HCT116 (cell line): ENCODE measurements around the gene MTA1. TPM values are rescaled to one million over a fixed set of nuclear protein-coding genes. Genes with fewer than 3 reads are reported as not detected.

Experiments used
- ATAC-seq: fragments of 200-7000 bp; cut with Tn5 transposase; 2 replicates; pipeline ENCODE4 v1.9.1; 2020; ENCODE audit warnings: mild to moderate bottlenecking, moderate library complexity
- BruUV-seq: library from RNA; stranded (reverse); fragments of 400-500 nt; replicated peaks from 2 replicates; lab custom pipeline; 2021; lab: Mats Ljungman, UMichigan
- CTCF ChIA-PET: fragments of 300-600 bp; sonication (Branson Sonifier 250); formaldehyde crosslinking; loops from one replicate; lab custom pipeline; 2021; ENCODE audit warnings: antibody characterized with exemption; lab: Charles Lee
- POLR2A ChIA-PET: fragments of 300-600, 350-600 bp; sonication (Branson Sonifier 250); formaldehyde crosslinking; loops from one replicate; lab custom pipeline; 2021; ENCODE audit warnings: antibody characterized with exemption; lab: Charles Lee
- RAD21 ChIA-PET, 2 experiments: fragments of 300-600 bp; sonication (Branson Sonifier 250); formaldehyde crosslinking; loops; one replicate each; lab custom pipeline; 2023; ENCODE audit warnings: low total read pairs in 2 of 2; ENCODE audit not compliant: uncharacterized antibody in 2 of 2, unreplicated experiment in 2 of 2, low non-redundant PET in 1 of 2; lab: Charles Lee
- DNase-seq: peaks from one replicate; pipeline ENCODE4 v3.0.0-alpha.2; 2010; ENCODE audit warnings: low read depth, low spot score
- H2AFZ ChIP-seq: fragments of 200-600 bp; shearing (Covaris generic), sonication (generic); 2 replicates; pipeline ENCODE4 v1.6.1; 2017; ENCODE audit warnings: low read depth, mixed run types, mixed read lengths, antibody characterized with exemption, low read length; ENCODE audit not compliant: poor library complexity, severe bottlenecking
- H3K27ac ChIP-seq: 2 replicates; pipeline ENCODE4 v1.5.1; 2012; ENCODE audit warnings: low read depth, low read length
- H3K27me3 ChIP-seq: fragments of 200-600 bp; sonication (generic); 2 replicates; pipeline ENCODE4 v1.6.1; 2016; ENCODE audit warnings: mixed run types, low read length, mixed read lengths; ENCODE audit not compliant: insufficient read depth
- H3K36me3 ChIP-seq, 2 experiments: fragments of 200-500 bp in 1 of 2; fragments of 200-600 bp in 1 of 2; sonication (Bioruptor generic) in 1 of 2; sonication (generic) in 1 of 2; 2 replicates each; pipeline versions ENCODE4 v1.5.1 to v1.6.1; 2014 to 2016; ENCODE audit warnings: low read length in 2 of 2, inconsistent platforms in 1 of 2, mixed read lengths in 1 of 2, mixed run types in 1 of 2; ENCODE audit not compliant: insufficient read depth in 2 of 2, control insufficient read depth in 1 of 2
- H3K4me1 ChIP-seq, 2 experiments: fragments of 200-600 bp in 1 of 2; sonication (generic) in 1 of 2; 2 replicates each; pipeline versions ENCODE4 v1.5.1 to v1.6.1; 2012 to 2017; ENCODE audit warnings: low read length in 2 of 2, inconsistent platforms in 1 of 2, mild to moderate bottlenecking in 1 of 2, mixed read lengths in 1 of 2, mixed run types in 1 of 2, moderate library complexity in 1 of 2; ENCODE audit not compliant: insufficient read depth in 2 of 2, control insufficient read depth in 1 of 2
- H3K4me2 ChIP-seq: fragments of 200-600 bp; sonication (generic); 2 replicates; pipeline ENCODE4 v1.6.1; 2017; ENCODE audit warnings: mixed run types, low read length, mixed read lengths
- H3K4me3 ChIP-seq, 2 experiments: fragments of 200-600 bp in 1 of 2; sonication (generic) in 1 of 2; replicated peaks in 1 of 2; 2 replicates each; pipeline ENCODE4 v1.5.1; 2011 to 2016; ENCODE audit warnings: low read length in 2 of 2, control low read depth in 1 of 2, low read depth in 1 of 2, mild to moderate bottlenecking in 1 of 2, mixed read lengths in 1 of 2, mixed run types in 1 of 2
- H3K79me2 ChIP-seq: fragments of 200-600 bp; sonication (generic); 2 replicates; pipeline ENCODE4 v1.6.1; 2017; ENCODE audit warnings: mild to moderate bottlenecking, mixed run types, low read length, moderate library complexity, mixed read lengths; ENCODE audit not compliant: insufficient read depth
- H3K9ac ChIP-seq: fragments of 200-600 bp; sonication (generic); 2 replicates; pipeline ENCODE4 v1.6.1; 2016; ENCODE audit warnings: low read length, mixed read lengths
- H3K9me2 ChIP-seq: fragments of 200-600 bp; sonication (generic), shearing (Covaris generic); 2 replicates; pipeline ENCODE4 v1.6.1; 2017; ENCODE audit warnings: mixed run types, mild to moderate bottlenecking, moderate library complexity; ENCODE audit not compliant: insufficient read depth
- H3K9me3 ChIP-seq, 2 experiments: fragments of 200-500 bp in 1 of 2; fragments of 200-600 bp in 1 of 2; sonication (Bioruptor generic) in 1 of 2; sonication (generic) in 1 of 2; 2 replicates each; pipeline ENCODE4 v1.6.1; 2014 to 2017; ENCODE audit warnings: low read length in 2 of 2, mixed read lengths in 2 of 2, inconsistent platforms in 1 of 2, low read depth in 1 of 2, mild to moderate bottlenecking in 1 of 2, mixed run types in 1 of 2, moderate library complexity in 1 of 2; ENCODE audit not compliant: control insufficient read depth in 1 of 2, insufficient read depth in 1 of 2
- H4K20me1 ChIP-seq: fragments of 200-600 bp; sonication (generic), shearing (Covaris generic); 2 replicates; pipeline ENCODE4 v1.6.1; 2017; ENCODE audit warnings: mixed run types, mild to moderate bottlenecking, moderate library complexity; ENCODE audit not compliant: insufficient read depth
- CBX3 ChIP-seq: IDR thresholded peaks from 2 replicates; pipeline ENCODE4 v1.6.1; 2012; ENCODE audit warnings: low read depth
- CEBPB ChIP-seq: IDR thresholded peaks from 2 replicates; pipeline ENCODE4 v1.6.1; 2012; ENCODE audit warnings: low read depth
- EGR1 ChIP-seq: IDR thresholded peaks from 2 replicates; pipeline ENCODE4 v1.6.1; 2012; ENCODE audit warnings: low read depth
- ELF1 ChIP-seq: IDR thresholded peaks from 2 replicates; pipeline ENCODE4 v1.6.1; 2012; ENCODE audit warnings: low read depth, borderline replicate concordance
- EZH2phosphoT487 ChIP-seq: fragments of 200-600 bp; IDR thresholded peaks from 2 replicates; pipeline ENCODE4 v1.6.1; 2018; ENCODE audit warnings: antibody characterized with exemption, borderline replicate concordance
- JUND ChIP-seq: IDR thresholded peaks from 2 replicates; pipeline ENCODE4 v1.6.1; 2012
- POLR2A ChIP-seq: IDR thresholded peaks from 2 replicates; pipeline ENCODE4 v1.7.0; 2011; ENCODE audit warnings: borderline replicate concordance; ENCODE audit not compliant: insufficient read depth, insufficient read length; ENCODE audit errors: extremely low read depth
- POLR2AphosphoS5 ChIP-seq: IDR thresholded peaks from 2 replicates; pipeline ENCODE4 v1.6.1; 2011; ENCODE audit warnings: mild to moderate bottlenecking, low read depth, low read length, moderate library complexity
- RAD21 ChIP-seq: IDR thresholded peaks from 2 replicates; pipeline ENCODE4 v1.6.1; 2012; ENCODE audit warnings: low read depth, mild to moderate bottlenecking
- SIN3A ChIP-seq: IDR thresholded peaks from 2 replicates; pipeline ENCODE4 v1.6.1; 2012; ENCODE audit warnings: low read depth
- SP1 ChIP-seq: IDR thresholded peaks from 2 replicates; pipeline ENCODE4 v1.6.1; 2012; ENCODE audit warnings: low read depth
- SRF ChIP-seq: IDR thresholded peaks from 2 replicates; pipeline ENCODE4 v1.6.1; 2012; ENCODE audit warnings: low read depth
- TCF7L2 ChIP-seq: IDR thresholded peaks from 2 replicates; pipeline ENCODE4 v1.7.0; 2011; ENCODE audit warnings: borderline replicate concordance, inconsistent platforms; ENCODE audit not compliant: insufficient read depth, insufficient read length; ENCODE audit errors: extremely low read depth
- ZFX ChIP-seq: fragments of 450-650 bp; IDR thresholded peaks from 2 replicates; pipeline ENCODE4 v1.6.1; 2017
- ZNF274 ChIP-seq: fragments of 200-500 bp; sonication (Bioruptor generic); IDR thresholded peaks from 2 replicates; pipeline ENCODE4 v1.6.1; 2014; ENCODE audit warnings: mild to moderate bottlenecking, low read depth, low read length, inconsistent platforms
- intact Hi-C: fragments of 100-400 bp; cut with micrococcal nuclease; formaldehyde crosslinking; loops from 2 replicates; pipeline ENCODE4 v1.10.0; 2022
- total RNA-seq: library from RNA; stranded (reverse); gene quantifications from one replicate; pipeline ENCODE4 v1.2.1, GENCODE V29; 2021; ENCODE audit not compliant: unreplicated experiment
- TF ChIP-seq, protein P1 (sequence below): IDR thresholded peaks from 2 replicates; pipeline ENCODE4 v1.6.1; 2012
- TF ChIP-seq, protein P2 (sequence below): IDR thresholded peaks from 2 replicates; pipeline ENCODE4 v1.6.1; 2012; ENCODE audit warnings: low read depth
- TF ChIP-seq, protein P3 (sequence below), 3 experiments: fragments of 200-600 bp in 1 of 3; sonication (generic) in 1 of 3; IDR thresholded peaks in 2 of 3; conservative IDR thresholded peaks in 1 of 3; 2 replicates each; pipeline ENCODE4 v1.5.1; 2012 to 2017; ENCODE audit warnings: low read depth in 2 of 3, low read length in 2 of 3, antibody characterized with exemption in 1 of 3, borderline replicate concordance in 1 of 3, control low read depth in 1 of 3, mild to moderate bottlenecking in 1 of 3, mixed read lengths in 1 of 3, mixed run types in 1 of 3, moderate library complexity in 1 of 3; ENCODE audit not compliant: insufficient read depth in 1 of 3
- TF ChIP-seq, protein P4 (sequence below): IDR thresholded peaks from 2 replicates; pipeline ENCODE4 v1.6.1; 2011; ENCODE audit warnings: mild to moderate bottlenecking, low read length, moderate library complexity; ENCODE audit not compliant: insufficient replicate concordance; ENCODE audit errors: extremely low read depth

MTA1 gene
- total RNA-seq, 1 experiment from 2014 or later: 229 TPM

DNA sequence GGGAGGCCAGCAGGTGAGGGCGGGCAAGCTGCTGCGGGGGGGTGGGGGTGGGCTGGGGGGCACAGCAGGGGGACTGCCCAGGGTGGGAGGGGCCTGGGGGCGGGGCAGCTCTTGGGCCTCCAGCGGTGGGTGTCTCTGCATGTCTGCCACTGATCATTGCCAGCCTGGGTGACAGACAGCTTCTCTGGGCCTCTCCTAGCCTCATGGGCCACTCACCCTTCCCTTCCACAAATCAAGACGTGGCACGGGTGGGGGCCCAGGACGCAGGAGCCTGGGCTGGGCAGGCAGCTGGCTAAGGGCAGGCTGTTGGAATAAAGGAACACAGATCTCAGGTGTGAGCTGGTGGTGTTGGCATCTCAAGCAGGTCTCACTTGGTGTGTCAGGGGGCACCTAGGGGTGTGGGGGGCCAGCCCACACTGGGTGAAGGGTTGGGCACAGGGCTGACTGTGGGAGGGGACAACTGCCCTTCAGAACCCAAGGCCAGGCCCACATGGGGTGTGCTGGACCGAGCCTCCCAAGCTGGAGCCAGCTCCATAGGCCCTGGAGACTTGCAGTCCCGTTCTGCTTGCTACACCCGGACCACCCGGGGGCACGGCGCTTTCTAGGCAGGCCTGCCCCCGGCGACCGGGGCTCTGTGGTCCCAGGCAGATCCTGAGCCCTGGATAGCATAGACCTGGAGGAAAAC is 74.4 kb downstream of the MTA1 start:
- Histone ChIP-seq H3K79me2 (peaks cover 13% of the 10 kb centered on the region), H3K4me2 (no peak overlapping the region), H3K36me3 (0 out of 4 replicates have a peak, but pooled peaks cover 0 to 3% of the 10 kb centered on the region in 2 experiments), H3K9me2 (no peaks in the 10 kb centered on the region), H2AFZ (no peak overlapping the region), H3K9me3 (no peaks in the 10 kb centered on the region), H3K9ac (no peak overlapping the region), H3K4me3 (no peak overlapping the region), H3K27ac (no peak overlapping the region), H4K20me1 (no peaks in the 10 kb centered on the region; the same call in 1 of the 2 replicates), H3K4me1 (peaks cover 9 to 18% of the 10 kb centered on the region in 2 experiments), H3K27me3 (no peaks in the 10 kb centered on the region)
- POLR2A ChIA-PET: no interaction called here
- no TSS peak for BruUV-seq
- ATAC-seq (no peak), DNase-seq (no peak)
- RAD21 ChIA-PET: no interaction called here
- CTCF ChIA-PET: no interaction called here
- intact Hi-C loops: loop anchor here (5.0 kb wide), 1 partner anchor 33 kb away; the partner anchor contains the start of gene TMEM121
- TF ChIP-seq JUND (no peak), POLR2A (no peak), CEBPB (no peak), CBX3 (no peak), SRF (no peak), RAD21 (no peak), POLR2AphosphoS5 (no peak), ZFX (no peak), TCF7L2 (no peak), ZNF274 (no peak), EZH2phosphoT487 (no peak), EGR1 (no peak), SIN3A (no peak), SP1 (no peak), ELF1 (no peak)
- TF ChIP-seq, protein P1, sequence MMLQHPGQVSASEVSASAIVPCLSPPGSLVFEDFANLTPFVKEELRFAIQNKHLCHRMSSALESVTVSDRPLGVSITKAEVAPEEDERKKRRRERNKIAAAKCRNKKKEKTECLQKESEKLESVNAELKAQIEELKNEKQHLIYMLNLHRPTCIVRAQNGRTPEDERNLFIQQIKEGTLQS: no peak
- TF ChIP-seq, protein P2, sequence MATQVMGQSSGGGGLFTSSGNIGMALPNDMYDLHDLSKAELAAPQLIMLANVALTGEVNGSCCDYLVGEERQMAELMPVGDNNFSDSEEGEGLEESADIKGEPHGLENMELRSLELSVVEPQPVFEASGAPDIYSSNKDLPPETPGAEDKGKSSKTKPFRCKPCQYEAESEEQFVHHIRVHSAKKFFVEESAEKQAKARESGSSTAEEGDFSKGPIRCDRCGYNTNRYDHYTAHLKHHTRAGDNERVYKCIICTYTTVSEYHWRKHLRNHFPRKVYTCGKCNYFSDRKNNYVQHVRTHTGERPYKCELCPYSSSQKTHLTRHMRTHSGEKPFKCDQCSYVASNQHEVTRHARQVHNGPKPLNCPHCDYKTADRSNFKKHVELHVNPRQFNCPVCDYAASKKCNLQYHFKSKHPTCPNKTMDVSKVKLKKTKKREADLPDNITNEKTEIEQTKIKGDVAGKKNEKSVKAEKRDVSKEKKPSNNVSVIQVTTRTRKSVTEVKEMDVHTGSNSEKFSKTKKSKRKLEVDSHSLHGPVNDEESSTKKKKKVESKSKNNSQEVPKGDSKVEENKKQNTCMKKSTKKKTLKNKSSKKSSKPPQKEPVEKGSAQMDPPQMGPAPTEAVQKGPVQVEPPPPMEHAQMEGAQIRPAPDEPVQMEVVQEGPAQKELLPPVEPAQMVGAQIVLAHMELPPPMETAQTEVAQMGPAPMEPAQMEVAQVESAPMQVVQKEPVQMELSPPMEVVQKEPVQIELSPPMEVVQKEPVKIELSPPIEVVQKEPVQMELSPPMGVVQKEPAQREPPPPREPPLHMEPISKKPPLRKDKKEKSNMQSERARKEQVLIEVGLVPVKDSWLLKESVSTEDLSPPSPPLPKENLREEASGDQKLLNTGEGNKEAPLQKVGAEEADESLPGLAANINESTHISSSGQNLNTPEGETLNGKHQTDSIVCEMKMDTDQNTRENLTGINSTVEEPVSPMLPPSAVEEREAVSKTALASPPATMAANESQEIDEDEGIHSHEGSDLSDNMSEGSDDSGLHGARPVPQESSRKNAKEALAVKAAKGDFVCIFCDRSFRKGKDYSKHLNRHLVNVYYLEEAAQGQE: no peak
- TF ChIP-seq, protein P3, sequence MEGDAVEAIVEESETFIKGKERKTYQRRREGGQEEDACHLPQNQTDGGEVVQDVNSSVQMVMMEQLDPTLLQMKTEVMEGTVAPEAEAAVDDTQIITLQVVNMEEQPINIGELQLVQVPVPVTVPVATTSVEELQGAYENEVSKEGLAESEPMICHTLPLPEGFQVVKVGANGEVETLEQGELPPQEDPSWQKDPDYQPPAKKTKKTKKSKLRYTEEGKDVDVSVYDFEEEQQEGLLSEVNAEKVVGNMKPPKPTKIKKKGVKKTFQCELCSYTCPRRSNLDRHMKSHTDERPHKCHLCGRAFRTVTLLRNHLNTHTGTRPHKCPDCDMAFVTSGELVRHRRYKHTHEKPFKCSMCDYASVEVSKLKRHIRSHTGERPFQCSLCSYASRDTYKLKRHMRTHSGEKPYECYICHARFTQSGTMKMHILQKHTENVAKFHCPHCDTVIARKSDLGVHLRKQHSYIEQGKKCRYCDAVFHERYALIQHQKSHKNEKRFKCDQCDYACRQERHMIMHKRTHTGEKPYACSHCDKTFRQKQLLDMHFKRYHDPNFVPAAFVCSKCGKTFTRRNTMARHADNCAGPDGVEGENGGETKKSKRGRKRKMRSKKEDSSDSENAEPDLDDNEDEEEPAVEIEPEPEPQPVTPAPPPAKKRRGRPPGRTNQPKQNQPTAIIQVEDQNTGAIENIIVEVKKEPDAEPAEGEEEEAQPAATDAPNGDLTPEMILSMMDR (IDR thresholded peaks at IDR 0.05 in 2 of 3, conservative IDR thresholded peaks at IDR 0.05 in 1 of 3; ENCODE audit: borderline replicate concordance in 1 of 3, insufficient read depth in 1 of 3, low read depth in 2 of 3, low read length in 2 of 3): no peak
- TF ChIP-seq, protein P4, sequence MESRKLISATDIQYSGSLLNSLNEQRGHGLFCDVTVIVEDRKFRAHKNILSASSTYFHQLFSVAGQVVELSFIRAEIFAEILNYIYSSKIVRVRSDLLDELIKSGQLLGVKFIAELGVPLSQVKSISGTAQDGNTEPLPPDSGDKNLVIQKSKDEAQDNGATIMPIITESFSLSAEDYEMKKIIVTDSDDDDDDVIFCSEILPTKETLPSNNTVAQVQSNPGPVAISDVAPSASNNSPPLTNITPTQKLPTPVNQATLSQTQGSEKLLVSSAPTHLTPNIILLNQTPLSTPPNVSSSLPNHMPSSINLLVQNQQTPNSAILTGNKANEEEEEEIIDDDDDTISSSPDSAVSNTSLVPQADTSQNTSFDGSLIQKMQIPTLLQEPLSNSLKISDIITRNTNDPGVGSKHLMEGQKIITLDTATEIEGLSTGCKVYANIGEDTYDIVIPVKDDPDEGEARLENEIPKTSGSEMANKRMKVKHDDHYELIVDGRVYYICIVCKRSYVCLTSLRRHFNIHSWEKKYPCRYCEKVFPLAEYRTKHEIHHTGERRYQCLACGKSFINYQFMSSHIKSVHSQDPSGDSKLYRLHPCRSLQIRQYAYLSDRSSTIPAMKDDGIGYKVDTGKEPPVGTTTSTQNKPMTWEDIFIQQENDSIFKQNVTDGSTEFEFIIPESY: no peak
